Activated T-cell treated with anti-CD3 and anti-CD28 coated beads, Interleukin-2, amount 50 U/mL, for 1 hour (primary cell): ENCODE results near the gene FCRL6.

ENCODE experiments used
- DNase-seq: peaks from one replicate; pipeline ENCODE4 v3.0.0-alpha.2; 2020

FCRL6 gene

DNA sequence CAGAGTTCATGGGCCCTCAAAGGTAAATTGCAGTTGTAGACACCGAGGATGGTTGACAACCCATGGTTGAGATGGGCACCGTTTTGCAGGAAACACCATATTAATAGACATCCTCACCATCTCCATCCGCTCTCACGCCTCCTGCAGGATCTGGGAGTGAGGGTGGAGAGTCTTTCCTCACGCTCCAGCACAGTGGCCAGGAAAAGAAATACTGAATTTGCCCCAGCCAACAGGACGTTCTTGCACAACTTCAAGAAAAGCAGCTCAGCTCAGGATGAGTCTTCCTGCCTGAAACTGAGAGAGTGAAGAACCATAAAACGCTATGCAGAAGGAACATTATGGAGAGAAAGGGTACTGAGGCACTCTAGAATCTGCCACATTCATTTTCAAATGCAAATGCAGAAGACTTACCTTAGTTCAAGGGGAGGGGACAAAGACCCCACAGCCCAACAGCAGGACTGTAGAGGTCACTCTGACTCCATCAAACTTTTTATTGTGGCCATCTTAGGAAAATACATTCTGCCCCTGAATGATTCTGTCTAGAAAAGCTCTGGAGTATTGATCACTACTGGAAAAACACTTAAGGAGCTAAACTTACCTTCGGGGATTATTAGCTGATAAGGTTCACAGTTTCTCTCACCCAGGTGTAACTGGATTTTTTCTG lies 33.8 kb downstream of the FCRL6 start:
- no peak for DNase-seq

DNA sequence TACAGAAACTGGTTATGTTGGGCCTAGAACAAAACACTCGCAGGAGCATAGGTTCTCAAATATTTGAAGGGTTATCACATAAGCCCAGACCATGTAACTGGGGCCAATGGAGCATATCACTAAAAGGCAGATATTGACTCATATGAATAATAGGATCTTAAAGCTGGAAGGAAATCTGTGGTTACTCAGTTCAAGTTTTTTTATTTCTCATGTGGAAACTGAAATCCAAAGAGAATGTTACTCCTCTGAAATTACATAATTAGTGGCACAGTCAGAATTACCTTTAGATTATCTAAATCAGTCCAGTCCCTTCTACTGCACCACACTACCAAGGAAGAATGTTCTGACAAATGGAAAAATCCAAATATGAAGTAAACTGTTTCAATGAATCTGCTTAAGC lies 36.6 kb downstream of the FCRL6 start:
- no peak for DNase-seq

- DNase-seq: no peak
Observed at GRCh38 chr1:159839116-159839849, 37.1 kb downstream of the FCRL6 start.

GRCh38 chr1:159841749-159842148 lies 39.6 kb downstream of the FCRL6 start:
- DNase-seq: no peak

DNA sequence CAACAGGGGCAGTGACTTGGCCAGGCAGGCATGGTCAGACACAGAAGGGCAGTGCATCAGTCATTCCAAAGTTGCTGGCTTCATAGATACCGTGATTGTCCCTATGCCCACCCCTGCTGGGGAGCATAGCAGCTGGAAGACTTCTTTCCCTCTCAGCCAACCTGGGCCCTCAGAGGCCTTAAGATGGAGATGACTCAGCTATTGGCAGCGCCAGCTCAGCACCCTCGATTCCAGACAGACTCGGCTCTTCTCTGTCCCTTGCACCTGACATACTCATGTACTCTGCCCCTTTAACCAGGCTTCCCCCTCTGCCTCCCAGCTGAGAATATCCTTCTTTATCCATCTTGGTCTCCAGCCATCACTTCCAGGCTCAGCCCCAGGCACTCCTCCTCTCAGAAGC lies 41.3 kb downstream of the FCRL6 start:
- no peak for DNase-seq

DNA sequence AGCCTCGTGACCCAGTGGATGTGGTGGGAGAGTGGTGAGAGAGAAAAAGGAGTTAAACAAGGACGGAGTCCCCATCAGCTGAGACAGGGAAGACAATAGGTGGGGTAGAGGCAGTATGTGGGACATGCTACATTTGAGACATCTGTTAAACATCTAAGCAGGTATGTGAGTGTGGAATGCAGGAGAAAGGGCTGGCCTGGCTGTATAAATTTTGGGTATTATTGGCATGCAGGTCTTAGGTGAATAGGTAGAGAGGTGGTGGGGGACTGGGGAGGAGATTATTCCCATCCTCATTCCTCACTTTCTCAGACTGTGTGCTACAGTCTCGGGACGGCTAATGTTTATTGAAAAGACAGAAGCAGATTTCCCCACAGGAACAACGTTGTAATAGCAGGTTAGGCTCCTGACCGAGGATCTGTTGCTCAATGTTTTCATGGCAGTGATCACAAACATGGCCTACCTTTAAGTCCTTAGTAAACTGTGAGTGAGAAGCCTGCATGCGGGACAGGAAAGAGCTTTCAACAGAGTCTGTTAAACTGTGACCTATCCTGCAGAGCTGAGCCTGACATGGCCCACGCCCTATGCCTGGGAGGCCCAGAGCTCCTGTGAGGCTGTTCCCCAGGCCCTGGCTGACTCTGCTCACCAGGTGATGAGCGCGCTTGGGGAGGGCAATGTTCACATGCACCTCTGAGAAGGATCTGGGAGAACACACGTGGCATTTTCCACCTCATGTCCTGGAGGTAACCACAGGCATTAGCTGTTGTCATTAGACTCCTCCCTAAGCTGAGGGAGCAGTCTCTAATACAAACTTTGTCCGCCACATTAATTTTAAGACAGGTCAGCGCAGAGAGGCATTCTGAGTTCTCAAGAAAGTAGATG lies 43.8 kb downstream of the FCRL6 start:
- no peak for DNase-seq

DNA sequence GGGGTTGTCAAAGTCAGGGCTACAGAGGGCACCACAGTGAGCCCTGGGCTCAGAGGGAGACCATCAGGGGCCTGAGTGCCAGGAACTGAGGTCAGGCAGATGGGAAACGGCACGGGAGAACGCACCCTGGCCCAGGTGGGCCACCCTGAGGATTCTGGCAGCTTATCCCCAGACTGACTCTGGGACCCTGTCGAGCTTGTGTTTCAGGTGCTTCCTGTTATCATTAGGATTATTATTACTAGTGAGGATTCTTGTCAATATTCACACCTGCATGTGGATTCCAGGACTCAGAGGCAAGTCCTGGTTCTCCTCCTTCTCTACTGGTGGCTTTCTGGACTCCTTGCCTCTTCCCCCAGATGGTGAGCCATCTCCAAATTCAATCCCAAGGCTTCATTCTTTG lies 45.1 kb downstream of the FCRL6 start:
- DNase-seq: no peak

DNA sequence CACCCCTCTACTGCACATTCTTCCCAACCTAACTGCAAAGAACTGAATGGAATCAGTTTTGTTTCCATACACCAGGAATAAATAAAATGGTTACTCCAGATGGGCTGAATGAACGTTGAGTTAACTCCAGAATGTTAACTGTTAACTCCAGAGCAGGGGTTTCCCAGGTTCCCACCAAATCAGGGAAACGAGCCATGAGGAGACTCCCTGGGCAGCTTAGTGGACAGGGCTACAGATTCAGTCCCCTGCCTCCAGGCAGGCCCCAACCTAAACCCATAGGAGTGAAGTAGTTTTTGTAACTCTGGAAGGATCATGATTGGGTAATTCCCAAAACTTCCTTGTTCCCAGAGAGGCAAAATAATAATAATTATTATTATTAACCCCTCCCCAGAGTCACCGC lies 46.2 kb downstream of the FCRL6 start:
- DNase-seq: no peak

- no peak for DNase-seq
Observed at GRCh38 chr1:159849626-159850366, 47.6 kb downstream of the FCRL6 start.

DNA sequence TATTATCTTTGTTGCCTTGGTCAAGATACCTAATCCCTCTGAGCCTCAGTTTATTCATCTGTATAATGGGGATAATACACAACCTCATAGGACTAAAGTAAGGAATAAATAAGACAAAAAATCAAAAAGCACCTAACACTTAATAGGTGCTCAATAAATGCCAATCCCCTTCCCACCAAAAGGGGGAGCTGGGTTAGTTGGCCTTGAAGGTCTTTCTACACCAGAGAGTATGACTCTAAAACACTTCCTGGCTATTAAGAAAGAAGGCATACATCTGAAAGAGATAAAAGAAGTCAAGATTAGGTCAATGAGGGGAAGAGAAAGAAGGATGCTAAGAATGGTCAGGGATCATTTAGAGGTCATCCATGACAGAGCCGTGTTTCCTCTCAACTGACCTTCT lies 49.2 kb downstream of the FCRL6 start:
- DNase-seq: no peak

- no peak for DNase-seq
Observed at GRCh38 chr1:159853417-159854115, 51.4 kb downstream of the FCRL6 start.

DNA sequence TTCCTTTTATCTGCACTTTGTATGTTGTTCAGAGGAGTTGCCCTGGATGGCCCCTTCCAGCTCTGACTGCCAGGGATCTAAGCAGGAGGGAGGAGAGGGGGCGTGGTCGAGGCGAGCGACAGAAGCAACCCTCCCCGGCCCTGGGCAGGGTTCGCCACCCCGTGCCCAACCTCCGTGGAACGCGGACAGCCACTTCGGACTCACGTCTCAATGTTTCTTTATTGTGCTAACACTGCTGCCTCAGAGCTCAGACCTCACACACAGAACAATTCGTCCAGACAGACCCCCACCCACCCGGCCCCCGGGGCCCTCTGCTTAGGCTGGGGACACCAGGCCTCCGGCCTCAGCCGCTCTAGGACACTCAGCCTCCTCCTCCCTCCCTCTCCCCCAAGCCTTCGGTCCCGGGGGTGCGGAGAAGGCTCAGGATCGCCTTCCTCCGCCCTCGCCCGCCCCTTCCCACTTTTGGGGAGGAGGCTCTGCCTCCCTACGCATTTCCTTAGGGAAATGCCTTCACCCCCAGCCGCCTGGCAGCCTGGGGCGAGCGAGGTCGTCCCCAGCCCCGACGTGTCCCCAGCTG lies 52.0 kb downstream of the FCRL6 start:
- no peak for DNase-seq

GRCh38 chr1:159854693-159855192 lies 52.6 kb downstream of the FCRL6 start:
- peak; percentile 80 for DNase-seq

DNA sequence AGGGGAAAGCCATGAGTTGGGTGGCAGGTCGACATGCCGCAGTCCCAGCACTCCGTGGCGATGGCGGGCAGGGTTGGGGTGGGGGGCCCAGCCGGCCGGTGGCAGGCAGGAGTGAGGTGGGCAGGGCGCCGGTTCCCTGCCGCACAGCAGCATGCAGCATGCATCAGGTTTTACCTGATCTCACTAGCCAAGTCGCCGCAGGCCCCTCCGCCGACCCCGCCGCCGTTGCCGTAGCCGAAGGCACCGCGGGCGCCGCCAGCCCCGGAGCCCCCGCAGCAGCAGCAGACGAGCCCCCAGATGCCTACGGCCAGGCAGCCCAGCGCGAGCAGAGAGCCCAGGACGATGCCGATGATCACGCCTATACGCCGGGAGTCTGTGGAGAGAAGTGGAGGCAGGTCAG lies 53.5 kb downstream of the FCRL6 start:
- no peak for DNase-seq

GRCh38 chr1:159856576-159856975 lies 54.4 kb downstream of the FCRL6 start:
- no peak for DNase-seq

DNA sequence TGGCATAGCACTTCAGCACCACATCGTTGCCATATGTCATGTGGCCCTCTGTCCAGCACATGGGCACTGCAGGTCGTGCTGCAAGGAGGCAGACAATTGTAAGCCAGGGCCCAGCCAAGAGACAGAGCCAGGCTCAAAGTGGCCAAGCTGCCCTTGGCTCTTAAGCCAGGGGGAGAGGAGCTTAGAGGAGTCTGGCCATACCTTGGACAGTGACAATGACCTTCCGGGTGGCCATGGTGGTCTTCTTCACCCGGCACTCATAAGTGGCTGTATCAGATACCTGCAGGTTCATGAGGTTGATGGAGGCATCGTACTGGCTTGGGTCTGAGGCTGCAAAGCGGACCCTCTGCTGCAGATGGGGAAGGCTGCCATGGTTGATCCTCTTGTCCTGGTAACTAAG lies 55.7 kb downstream of the FCRL6 start:
- DNase-seq: no peak

GRCh38 chr1:159859767-159860322 lies 57.7 kb downstream of the FCRL6 start:
- no peak for DNase-seq

- no peak for DNase-seq
Observed at GRCh38 chr1:159860456-159860855, 58.3 kb downstream of the FCRL6 start.

- DNase-seq: no peak
Observed at GRCh38 chr1:159861218-159861617, 59.1 kb downstream of the FCRL6 start.

GRCh38 chr1:159862031-159862430 lies 59.9 kb downstream of the FCRL6 start:
- no peak for DNase-seq

GRCh38 chr1:159862557-159862956 lies 60.4 kb downstream of the FCRL6 start, which contains the start of gene VSIG8:
VSIG8 (minus strand) TSS chr1:159862657; CDS start chr1:159862521, 136 bp downstream.
- no peak for DNase-seq
